HPDE6-E6E7 (cell line): ENCODE results near the gene BPIFA3.

Experiments
- DNase-seq: peaks from one replicate; pipeline ENCODE4 v3.0.0; 2011; ENCODE audit warnings: missing footprints; ENCODE audit errors: extremely low spot score

Gene BPIFA3

GRCh38 chr20:33224399-33224798 is 7.2 kb downstream of the BPIFA3 start:
- no peak for DNase-seq

- DNase-seq, result no peak
Measured at GRCh38 chr20:33229843-33230242, 12.7 kb downstream of the BPIFA3 start.

- DNase-seq, result no peak
Measured at GRCh38 chr20:33231237-33231636, 14.1 kb downstream of the BPIFA3 start.

GRCh38 chr20:33232486-33233072 is 15.4 kb downstream of the BPIFA3 start:
- DNase-seq, result no peak

GRCh38 chr20:33233129-33233774 is 16.1 kb downstream of the BPIFA3 start:
- no peak for DNase-seq

- DNase-seq, result no peak
Measured at GRCh38 chr20:33234050-33234449, 16.9 kb downstream of the BPIFA3 start.

GRCh38 chr20:33235696-33236095 is 18.5 kb downstream of the BPIFA3 start, which contains the start of gene BPIFA1:
Gene BPIFA1, plus strand, starts transcription at chr20:33235996. Its CDS starts 1,716 bp downstream, at chr20:33237712.
- no peak for DNase-seq

- no peak for DNase-seq
Measured at GRCh38 chr20:33236351-33236750, 19.2 kb downstream of the BPIFA3 start.

GRCh38 chr20:33237989-33238388 is 20.8 kb downstream of the BPIFA3 start:
- DNase-seq, result no peak

GRCh38 chr20:33239418-33239817 is 22.3 kb downstream of the BPIFA3 start:
- no peak for DNase-seq

GRCh38 chr20:33239979-33240736 is 23.0 kb downstream of the BPIFA3 start:
- DNase-seq, result no peak

- no peak for DNase-seq
Measured at GRCh38 chr20:33240923-33241322, 23.8 kb downstream of the BPIFA3 start.

GRCh38 chr20:33242319-33243100 is 25.4 kb downstream of the BPIFA3 start:
- DNase-seq, result no peak

- no peak for DNase-seq
Measured at GRCh38 chr20:33246077-33246476, 28.9 kb downstream of the BPIFA3 start.

GRCh38 chr20:33249456-33249855 is 32.3 kb downstream of the BPIFA3 start:
- DNase-seq, result no peak

GRCh38 chr20:33250666-33251065 is 33.5 kb downstream of the BPIFA3 start:
- DNase-seq, result no peak

- no peak for DNase-seq
Measured at GRCh38 chr20:33251496-33251895, 34.3 kb downstream of the BPIFA3 start.

- no peak for DNase-seq
Measured at GRCh38 chr20:33252460-33252859, 35.3 kb downstream of the BPIFA3 start.

GRCh38 chr20:33255005-33255404 is 37.9 kb downstream of the BPIFA3 start:
- DNase-seq, result no peak

GRCh38 chr20:33257237-33257636 is 40.1 kb downstream of the BPIFA3 start:
- DNase-seq, result no peak

- DNase-seq, result no peak
Measured at GRCh38 chr20:33259371-33259770, 42.2 kb downstream of the BPIFA3 start.

- no peak for DNase-seq
Measured at GRCh38 chr20:33261465-33261864, 44.3 kb downstream of the BPIFA3 start.
